HG03045 (cell line): Measurements from ENCODE around the gene STOML3.

Experiments used
- ATAC-seq: cut with Tn5 transposase; IDR thresholded peaks from one replicate; pipeline ENCODE4 v1.9.1; 2021; ENCODE audit warnings: mild to moderate bottlenecking, moderate library complexity; ENCODE audit not compliant: unreplicated experiment

Gene STOML3

GRCh38 chr13:38922170-38922569 lies 68.5 kb downstream of the STOML3 start:
- no peak for ATAC-seq

DNA sequence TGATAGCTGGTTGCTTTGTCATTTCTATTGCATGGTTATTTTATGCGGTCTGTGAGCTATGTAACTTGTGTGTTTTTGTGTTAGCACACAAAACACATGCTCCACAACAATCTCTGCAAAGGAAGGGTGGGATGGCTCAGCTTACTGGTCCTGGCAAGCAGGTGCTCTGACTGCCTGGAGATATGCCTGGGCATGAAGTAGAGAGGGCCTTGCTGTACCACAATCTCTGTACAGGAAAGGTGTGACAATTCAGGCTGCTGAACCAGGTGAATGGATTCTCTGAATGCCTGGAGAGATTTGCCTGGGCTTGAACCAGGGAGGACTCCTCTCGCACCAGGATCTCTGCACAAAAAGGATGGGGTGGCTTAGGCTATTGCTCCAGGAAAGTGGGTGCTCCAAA lies 69.5 kb downstream of the STOML3 start:
- ATAC-seq = no peak
